ENCODE results near the gene AP1S3. TPM values are rescaled to one million over a fixed set of nuclear protein-coding genes. Genes with fewer than 3 reads are reported as not detected.

Gene AP1S3
- 0.47 TPM for total RNA-seq
- long read RNA-seq: 0 reads

- Histone ChIP-seq H3K9me3 (replicated peaks) (no peaks in the 10 kb centered on the region), H3K4me3 (peak within 1 kb of the TSS; percentile 79), H3K27me3 (ENCODE audit: low read depth) (no peaks in the 10 kb centered on the region), H3K36me3 (no peaks in the 10 kb centered on the region), H3K27ac (replicated peaks) (no peak within 1 kb of the TSS), H3K4me1 (peaks cover 13% of the 10 kb centered on the region)
- DNase-seq: peak; percentile 58
- no peak for TF ChIP-seq CTCF (IDR thresholded peaks at IDR 0.05; ENCODE audit: borderline replicate concordance)
- intact Hi-C loops (cut with micrococcal nuclease): no loop called here
Measured at GRCh38 chr2:223837287-223838061, at the start of gene AP1S3. AP1S3 (minus strand) TSS chr2:223837582; CDS start chr2:223837450, 132 bp downstream.

GRCh38 chr2:223887127-223887526 lies 49.7 kb upstream of the AP1S3 start:
- DNase-seq: no peak
- Histone ChIP-seq H3K4me3 (no peak overlapping the region), H3K9me3 (replicated peaks) (no peaks in the 10 kb centered on the region), H3K4me1 (no peaks in the 10 kb centered on the region), H3K27ac (replicated peaks) (no peak overlapping the region), H3K27me3 (ENCODE audit: low read depth) (no peaks in the 10 kb centered on the region), H3K36me3 (peaks cover 58% of the 10 kb centered on the region)
- intact Hi-C loops (cut with micrococcal nuclease): no loop called here
- TF ChIP-seq CTCF (IDR thresholded peaks at IDR 0.05; ENCODE audit: borderline replicate concordance): no peak

GRCh38 chr2:223886726-223887125 lies 49.3 kb upstream of the AP1S3 start:
- intact Hi-C loops (cut with micrococcal nuclease): no loop called here
- no peak overlapping the region for H3K4me3 ChIP-seq
- no peak for TF ChIP-seq CTCF (IDR thresholded peaks at IDR 0.05; ENCODE audit: borderline replicate concordance)
- no peaks in the 10 kb centered on the region for H3K9me3 ChIP-seq (replicated peaks)
- no peak for DNase-seq
- no peaks in the 10 kb centered on the region for H3K27me3 ChIP-seq (ENCODE audit: low read depth)
- H3K36me3 ChIP-seq: peaks cover 58% of the 10 kb centered on the region
- no peaks in the 10 kb centered on the region for H3K4me1 ChIP-seq
- H3K27ac ChIP-seq (replicated peaks): no peak overlapping the region

GRCh38 chr2:223884399-223884798 lies 47.0 kb upstream of the AP1S3 start:
- H3K27me3 ChIP-seq (ENCODE audit: low read depth): no peaks in the 10 kb centered on the region
- H3K27ac ChIP-seq (replicated peaks): no peak overlapping the region
- no peak overlapping the region for H3K4me3 ChIP-seq
- no peaks in the 10 kb centered on the region for H3K9me3 ChIP-seq (replicated peaks)
- intact Hi-C loops (cut with micrococcal nuclease): no loop called here
- DNase-seq: no peak
- TF ChIP-seq CTCF (IDR thresholded peaks at IDR 0.05; ENCODE audit: borderline replicate concordance): no peak
- H3K4me1 ChIP-seq: no peaks in the 10 kb centered on the region
- H3K36me3 ChIP-seq: peaks cover 69% of the 10 kb centered on the region

- peaks cover 80% of the 10 kb centered on the region for H3K36me3 ChIP-seq
- intact Hi-C loops (cut with micrococcal nuclease): no loop called here
- no peaks in the 10 kb centered on the region for H3K27me3 ChIP-seq (ENCODE audit: low read depth)
- no peak overlapping the region for H3K27ac ChIP-seq (replicated peaks)
- H3K9me3 ChIP-seq (replicated peaks): no peaks in the 10 kb centered on the region
- no peak for DNase-seq
- no peak overlapping the region for H3K4me3 ChIP-seq
- TF ChIP-seq CTCF (IDR thresholded peaks at IDR 0.05; ENCODE audit: borderline replicate concordance): no peak
- H3K4me1 ChIP-seq: no peaks in the 10 kb centered on the region
Measured at GRCh38 chr2:223882715-223883114, 45.3 kb upstream of the AP1S3 start.

Data from left ventricle myocardium inferior (tissue), 1 donor.